ENCODE data around the gene ELOB.

The ELOB gene

DNA sequence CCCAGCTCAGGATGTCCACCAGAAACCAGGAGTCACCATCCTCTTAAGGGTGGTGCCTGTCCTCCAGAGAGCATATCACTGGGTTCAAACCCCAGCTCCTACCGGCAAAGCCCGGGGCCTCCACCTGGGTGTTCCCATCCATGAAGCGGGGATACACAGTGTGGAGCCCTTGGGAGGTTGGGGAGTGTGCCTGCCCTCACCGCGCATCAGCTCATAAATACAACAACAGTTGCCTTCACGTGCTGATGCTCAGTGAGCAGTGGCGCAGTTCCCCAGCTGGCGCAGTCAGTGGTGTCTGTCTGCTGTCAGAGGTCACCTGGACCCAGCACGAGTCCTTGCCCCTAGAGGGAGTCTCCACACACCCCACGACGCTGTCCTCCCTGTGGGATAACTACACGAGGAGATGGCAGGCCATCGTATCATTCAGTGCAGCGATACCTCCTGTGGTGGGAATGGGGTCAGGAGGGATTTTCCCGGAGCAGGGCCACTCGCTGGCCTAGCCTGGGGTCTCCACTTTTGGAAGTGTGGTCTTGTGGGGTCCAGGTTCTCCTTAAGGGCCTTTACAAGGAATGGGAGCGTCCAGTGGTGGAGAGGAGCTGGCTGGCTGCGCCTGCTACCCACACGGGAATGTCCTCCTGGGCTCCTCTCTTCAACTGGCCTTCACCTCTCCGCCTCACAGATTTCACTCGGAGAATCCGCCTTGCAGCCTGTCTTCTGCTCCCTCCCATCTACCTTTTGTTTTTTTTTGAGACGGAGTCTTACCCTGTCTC is 2.3 kb upstream of the ELOB start:
- H3K36me3 ChIP-seq: peaks cover 6 to 17% (median 14%) of the 10 kb centered on the region in 11 experiments; a peak in 21 of 22 replicates
- peak overlapping the region in 9 of 11 experiments; percentile 98 to 100 (median 100); a peak in 11 of 22 replicates for H3K9ac ChIP-seq
- H3K4me1 ChIP-seq: peaks cover 27 to 43% (median 32%) of the 10 kb centered on the region in 10 experiments
- H3K9me3 ChIP-seq (replicated peaks in 1 of 11): no peaks in the 10 kb centered on the region
- peaks cover 0 to 7% (median 5%) of the 10 kb centered on the region in 11 experiments; a peak in 15 of 22 replicates for H3K27me3 ChIP-seq
- peak overlapping the region in 2 of 10 experiments; percentile 84 to 99; a peak in 2 of 20 replicates for H3K4me3 ChIP-seq
- peaks cover 10 to 25% (median 19%) of the 10 kb centered on the region in 11 experiments; a peak in 19 of 22 replicates for H4K20me1 ChIP-seq
- peak overlapping the region; percentile 74 to 99 (median 97) for H3K4me2 ChIP-seq
- no peak for TF ChIP-seq Cebpa-rat (IDR thresholded peaks at IDR 0.05)
- peak overlapping the region in 5 of 11 experiments; percentile 100; a peak in 9 of 22 replicates for H3K27ac ChIP-seq

DNA sequence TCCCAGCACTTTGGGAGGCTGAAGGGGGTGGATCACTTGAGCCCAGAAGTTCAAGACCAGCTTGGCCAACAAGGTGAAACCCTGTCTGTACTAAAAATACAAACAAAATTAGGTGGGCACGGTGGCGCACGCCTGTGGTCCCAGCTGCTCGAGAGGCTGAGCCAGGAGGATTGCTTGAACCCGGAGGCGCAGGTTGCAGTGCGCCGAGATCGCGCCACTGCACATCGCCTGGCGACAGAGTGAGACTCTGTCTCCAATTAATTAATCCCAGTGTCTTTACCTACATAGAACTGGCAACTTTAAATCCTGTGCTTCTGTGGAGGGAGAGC is 1.5 kb upstream of the ELOB start:
- H3K9ac ChIP-seq: peak overlapping the region; percentile 98 to 100 (median 100); a peak in 21 of 22 replicates
- peaks cover 27 to 46% (median 37%) of the 10 kb centered on the region in 10 experiments for H3K4me1 ChIP-seq
- no peaks in the 10 kb centered on the region for H3K27me3 ChIP-seq
- H3K27ac ChIP-seq: peak overlapping the region; percentile 98 to 100 (median 100); a peak in 20 of 22 replicates
- H3K9me3 ChIP-seq (replicated peaks in 1 of 11): no peaks in the 10 kb centered on the region
- peaks cover 13 to 24% (median 21%) of the 10 kb centered on the region in 11 experiments for H3K36me3 ChIP-seq
- H3K4me2 ChIP-seq: peak overlapping the region; percentile 74 to 99 (median 97)
- peaks cover 13 to 32% (median 26%) of the 10 kb centered on the region in 11 experiments; a peak in 20 of 22 replicates for H4K20me1 ChIP-seq
- TF ChIP-seq Cebpa-rat (IDR thresholded peaks at IDR 0.05): no peak
- H3K4me3 ChIP-seq: peak overlapping the region; percentile 73 to 100 (median 92)

DNA sequence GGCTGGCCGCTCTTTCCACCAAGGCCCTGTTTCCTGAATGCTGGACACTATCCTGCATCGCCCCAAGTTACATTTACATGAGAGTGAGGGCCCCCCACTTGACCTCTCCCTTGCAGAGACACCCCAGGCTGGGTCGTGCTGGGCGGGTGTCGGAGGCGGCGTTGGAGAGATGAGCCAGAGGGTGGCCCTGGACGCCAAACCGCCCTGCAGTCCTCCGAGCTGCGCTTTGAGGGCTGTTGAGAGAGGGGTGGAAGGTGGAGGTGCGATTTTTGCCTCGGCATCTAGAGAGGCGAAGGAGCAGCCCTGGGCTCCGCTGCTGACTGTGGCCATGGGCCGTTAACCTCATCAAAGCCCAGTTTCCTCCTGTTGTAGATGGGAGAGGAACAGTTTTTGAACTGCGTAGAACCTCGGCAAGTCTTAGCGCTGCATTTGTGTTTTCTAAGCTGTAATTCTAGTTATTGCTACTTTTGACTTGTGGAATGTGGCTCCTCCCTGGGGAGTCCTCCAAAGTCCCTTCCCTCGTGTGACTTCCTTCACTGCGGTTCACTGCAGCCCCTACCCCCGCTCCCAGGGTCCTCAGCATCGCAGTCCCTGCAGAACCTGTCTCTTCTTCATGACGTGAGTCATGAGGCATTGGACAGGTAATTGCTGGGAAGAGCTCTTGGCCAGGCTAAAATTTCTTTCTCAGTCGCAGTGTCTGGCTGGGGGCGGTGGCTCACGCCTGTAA is 986 bp upstream of the ELOB start:
- peaks cover 18 to 29% (median 26%) of the 10 kb centered on the region in 11 experiments for H3K36me3 ChIP-seq
- H3K4me2 ChIP-seq: peak overlapping the region; percentile 74 to 99 (median 97)
- peaks cover 27 to 46% (median 37%) of the 10 kb centered on the region in 10 experiments for H3K4me1 ChIP-seq
- H3K9ac ChIP-seq: peak overlapping the region; percentile 98 to 100 (median 100)
- H3K27me3 ChIP-seq: no peaks in the 10 kb centered on the region
- peak overlapping the region; percentile 98 to 100 (median 100) for H3K27ac ChIP-seq
- peaks cover 18 to 37% (median 31%) of the 10 kb centered on the region in 11 experiments; a peak in 21 of 22 replicates for H4K20me1 ChIP-seq
- peak overlapping the region; percentile 73 to 100 (median 92) for H3K4me3 ChIP-seq
- H3K9me3 ChIP-seq (replicated peaks in 1 of 11): no peaks in the 10 kb centered on the region
- TF ChIP-seq Cebpa-rat (IDR thresholded peaks at IDR 0.05): no peak

DNA sequence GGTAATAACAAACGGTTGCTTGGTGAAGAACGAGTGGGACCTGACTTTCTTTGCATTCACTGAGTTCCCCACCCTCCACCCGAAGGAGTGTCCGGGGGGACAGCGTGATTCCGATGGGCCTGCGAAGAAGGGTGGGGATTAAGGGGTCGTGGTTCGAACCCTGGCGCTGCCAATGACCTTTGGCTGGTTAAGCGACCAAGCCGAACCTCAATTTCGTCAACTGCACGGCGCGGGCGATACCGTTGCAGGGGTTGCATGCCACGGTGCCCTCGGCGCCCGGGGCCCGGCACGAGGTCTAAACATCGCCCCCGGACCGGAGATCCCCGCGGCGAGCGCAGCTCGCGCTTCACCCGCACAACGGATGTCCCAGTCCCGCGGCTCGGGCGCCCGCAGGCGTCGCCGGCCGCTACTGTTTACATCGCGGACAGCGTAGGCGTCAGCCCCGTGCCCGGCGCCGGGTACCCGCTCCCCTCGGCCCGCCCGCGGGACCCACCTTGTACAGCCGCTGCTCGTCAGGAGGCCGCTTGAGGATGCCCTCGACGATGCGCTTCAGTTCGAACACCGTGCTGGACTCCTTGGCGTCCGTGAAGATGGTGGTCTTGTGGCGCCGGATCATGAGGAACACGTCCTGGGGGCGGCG is 460 bp downstream of the ELOB start:
- Histone ChIP-seq H3K27ac (peak overlapping the region; percentile 73 to 100 (median 100); a peak in 21 of 22 replicates), H3K4me3 (peak overlapping the region; percentile 73 to 100 (median 92)), H3K9me3 (replicated peaks in 1 of 11) (no peaks in the 10 kb centered on the region), H3K4me1 (peaks cover 27 to 46% (median 37%) of the 10 kb centered on the region in 10 experiments), H3K27me3 (no peaks in the 10 kb centered on the region), H4K20me1 (peaks cover 31 to 52% (median 46%) of the 10 kb centered on the region in 11 experiments; a peak in 21 of 22 replicates), H3K4me2 (peak overlapping the region; percentile 84 to 98 (median 94)), H3K36me3 (peaks cover 33 to 44% (median 41%) of the 10 kb centered on the region in 11 experiments), H3K9ac (peak overlapping the region; percentile 98 to 100 (median 100))
- TF ChIP-seq Cebpa-rat (IDR thresholded peaks at IDR 0.05): no peak

DNA sequence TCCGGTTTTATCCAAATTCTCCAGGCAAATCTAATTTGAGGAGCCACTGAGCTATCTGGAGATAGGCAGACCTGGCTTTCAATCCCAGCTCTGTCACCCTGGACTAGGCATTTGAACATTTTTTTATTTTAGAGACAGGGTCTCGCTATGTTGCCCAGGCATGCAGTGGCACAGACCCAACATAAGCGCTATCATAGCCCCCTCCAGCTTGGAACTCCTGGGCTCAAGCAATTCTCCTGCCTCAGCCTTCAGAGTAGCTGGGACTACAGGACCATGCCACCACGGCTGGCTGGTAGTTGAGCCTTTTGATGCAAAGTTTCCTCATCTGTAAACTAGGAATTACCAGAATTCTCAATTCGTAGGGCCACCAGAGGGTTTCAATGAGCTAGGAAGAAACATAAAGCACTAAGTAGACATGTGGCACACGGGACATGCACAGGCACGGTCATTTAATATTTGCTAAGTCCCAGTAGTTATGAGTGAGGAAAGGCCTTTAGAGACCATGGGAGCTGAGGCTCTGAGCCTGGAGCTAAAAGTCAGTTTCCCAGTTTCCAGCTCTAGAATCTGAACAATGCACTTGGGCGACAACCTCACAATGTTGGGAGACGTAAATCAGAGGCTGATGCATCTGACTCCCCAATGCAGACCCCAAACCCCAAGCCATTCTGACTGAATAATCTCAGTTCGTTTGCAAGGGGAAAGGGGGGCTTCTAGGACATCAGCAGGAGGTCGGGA is 1.1 kb downstream of the ELOB start:
- Histone ChIP-seq H3K4me1 (peaks cover 27 to 46% (median 37%) of the 10 kb centered on the region in 10 experiments), H3K4me2 (peak overlapping the region; percentile 84 to 98 (median 94)), H4K20me1 (peaks cover 37 to 59% (median 53%) of the 10 kb centered on the region in 11 experiments; a peak in 21 of 22 replicates), H3K27me3 (no peaks in the 10 kb centered on the region), H3K9ac (peak overlapping the region; percentile 98 to 100 (median 100)), H3K36me3 (peaks cover 40 to 51% (median 48%) of the 10 kb centered on the region in 11 experiments), H3K9me3 (replicated peaks in 1 of 11) (no peaks in the 10 kb centered on the region), H3K4me3 (peak overlapping the region; percentile 73 to 100 (median 92)), H3K27ac (peak overlapping the region; percentile 73 to 100 (median 100); a peak in 21 of 22 replicates)
- TF ChIP-seq Cebpa-rat (IDR thresholded peaks at IDR 0.05): no peak

DNA sequence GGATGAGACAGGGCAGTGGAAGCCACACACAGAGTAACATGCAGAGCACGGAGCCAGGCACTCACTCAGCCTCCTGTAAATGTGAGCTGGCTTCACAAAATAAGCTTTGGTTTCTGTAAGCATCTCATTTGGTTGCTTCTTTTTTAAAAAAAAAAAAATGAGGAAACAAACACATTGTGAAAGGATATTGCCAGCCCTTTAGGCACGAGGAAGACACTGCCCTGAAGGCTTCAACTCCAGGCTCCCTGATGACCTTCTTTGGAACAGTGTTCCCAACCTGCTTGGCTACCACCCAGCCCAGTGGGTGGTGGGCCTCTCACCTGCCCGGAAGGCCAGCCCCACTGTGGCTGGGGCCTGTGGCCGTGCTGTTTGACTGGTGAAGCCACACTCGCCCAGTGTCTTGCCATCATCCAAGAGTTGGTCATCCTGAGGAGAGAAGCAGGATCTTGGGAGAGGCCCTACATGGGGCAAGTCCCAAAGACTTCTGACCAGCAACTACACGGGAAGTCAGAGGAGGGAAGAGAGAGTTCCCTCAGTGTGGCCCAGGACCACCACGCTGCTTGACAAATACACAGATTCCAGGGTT is 1.9 kb downstream of the ELOB start:
- H3K36me3 ChIP-seq: peaks cover 46 to 58% (median 54%) of the 10 kb centered on the region in 11 experiments
- H4K20me1 ChIP-seq: peaks cover 43 to 66% (median 60%) of the 10 kb centered on the region in 11 experiments
- H3K4me3 ChIP-seq: peak overlapping the region; percentile 73 to 100 (median 92)
- no peaks in the 10 kb centered on the region for H3K9me3 ChIP-seq (replicated peaks in 1 of 11)
- no peak for TF ChIP-seq Cebpa-rat (IDR thresholded peaks at IDR 0.05)
- H3K27ac ChIP-seq: peak overlapping the region; percentile 2 to 100 (median 100); a peak in 14 of 22 replicates
- peak overlapping the region; percentile 84 to 98 (median 94) for H3K4me2 ChIP-seq
- peaks cover 27 to 44% (median 39%) of the 10 kb centered on the region in 10 experiments for H3K4me1 ChIP-seq
- H3K27me3 ChIP-seq: no peaks in the 10 kb centered on the region
- H3K9ac ChIP-seq: peak overlapping the region; percentile 98 to 100 (median 100); a peak in 21 of 22 replicates

DNA sequence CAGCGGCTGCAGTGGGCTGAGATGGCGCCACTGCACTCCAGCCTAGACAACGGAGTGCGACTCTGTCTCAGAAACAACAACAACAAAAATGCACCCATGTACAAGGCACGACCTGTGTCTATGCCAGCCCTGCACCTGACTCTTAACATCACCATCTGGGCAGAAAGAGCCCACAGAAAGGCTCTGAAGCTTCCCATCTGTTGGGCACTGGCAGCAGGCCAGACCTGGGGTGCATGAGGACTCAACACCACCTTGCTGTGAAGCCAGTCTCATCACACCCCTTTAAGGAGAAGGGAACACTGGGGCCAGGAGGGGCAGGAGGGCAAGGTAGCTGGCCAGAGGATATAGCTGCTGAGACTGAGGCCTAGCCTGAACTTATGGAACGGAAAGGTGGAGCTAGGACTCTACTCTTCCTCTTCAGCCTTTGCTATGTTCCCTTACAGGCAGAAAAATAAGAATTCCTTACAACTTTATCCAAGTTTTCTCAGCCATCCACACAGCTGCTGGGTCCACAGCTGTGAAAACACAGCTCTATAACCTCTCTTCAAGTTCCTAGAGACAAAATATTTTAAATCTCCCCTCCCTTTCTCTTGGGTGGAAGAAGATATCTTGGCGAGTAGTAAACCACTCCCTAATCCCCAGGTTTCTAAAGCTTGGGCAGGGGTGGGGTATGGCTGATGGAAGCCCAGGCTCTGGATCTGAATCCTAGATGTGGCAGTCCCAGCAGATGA is 2.8 kb downstream of the ELOB start:
- TF ChIP-seq Cebpa-rat (IDR thresholded peaks at IDR 0.05): no peak
- Histone ChIP-seq H3K9me3 (replicated peaks in 1 of 11) (no peaks in the 10 kb centered on the region), H3K9ac (peak overlapping the region; percentile 11 to 100 (median 100); a peak in 19 of 22 replicates), H3K36me3 (peaks cover 55 to 67% (median 63%) of the 10 kb centered on the region in 11 experiments), H3K4me1 (peaks cover 30 to 50% (median 45%) of the 10 kb centered on the region in 10 experiments), H3K27ac (peak overlapping the region in 9 of 11 experiments; percentile 8 to 100 (median 100); a peak in 6 of 22 replicates), H3K4me2 (peak overlapping the region in 5 of 11 experiments; percentile 91 to 96 (median 94); a peak in 9 of 22 replicates), H4K20me1 (peaks cover 52 to 75% (median 69%) of the 10 kb centered on the region in 11 experiments), H3K4me3 (no peak overlapping the region), H3K27me3 (no peaks in the 10 kb centered on the region)
